ENCODE data around the gene LRRTM3. TPM values are rescaled to one million over a fixed set of nuclear protein-coding genes. Genes with fewer than 3 reads are reported as not detected.

The LRRTM3 gene
- total RNA-seq, 2 donors from 2014 or later, result not detected

DNA sequence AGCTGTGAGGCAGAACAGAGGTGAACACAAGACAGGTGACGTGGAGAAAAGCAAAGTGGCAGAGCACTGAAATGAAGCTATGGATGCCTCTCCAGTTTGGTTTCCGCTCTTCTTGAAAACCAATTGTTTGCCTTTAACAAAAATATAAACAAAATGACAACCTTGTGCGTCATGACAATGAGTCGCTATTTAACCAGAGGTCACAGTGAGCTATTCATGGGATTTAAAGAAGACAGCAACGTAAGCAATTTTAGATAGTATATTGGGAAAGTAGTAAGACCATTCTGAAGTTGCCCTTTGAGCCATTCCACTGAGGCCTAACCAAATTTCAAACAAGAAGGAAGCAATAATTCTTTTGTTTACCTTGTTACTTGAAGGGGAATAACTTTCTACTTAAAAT, 15.2 kb upstream of the LRRTM3 start:
- Mint-ChIP-seq H3K27ac (no peak overlapping the region), H3K36me3 (ENCODE audit: low read depth) (no peaks in the 10 kb centered on the region), H3K4me1 (no peaks in the 10 kb centered on the region), H3K4me3 (no peak overlapping the region), H3K27me3 (ENCODE audit: insufficient read depth) (no peaks in the 10 kb centered on the region), H3K9me3 (no peaks in the 10 kb centered on the region)
- Histone ChIP-seq H3K27ac (ENCODE audit: low read depth, low read length) (no peak overlapping the region), H3K36me3 (ENCODE audit: control insufficient read depth, insufficient read depth, low read length) (no peaks in the 10 kb centered on the region), H3K9ac (ENCODE audit: extremely low read depth, low read length, poor library complexity, severe bottlenecking) (no peak overlapping the region), H3K27me3 (ENCODE audit: control insufficient read depth, insufficient read depth, low read length, poor library complexity, severe bottlenecking) (no peaks in the 10 kb centered on the region), H3K9me3 (ENCODE audit: control insufficient read depth, low read length) (no peaks in the 10 kb centered on the region), H3K4me1 (ENCODE audit: control insufficient read depth, insufficient read depth, low read length) (no peaks in the 10 kb centered on the region), H3K4me3 (ENCODE audit: low read length) (no peak overlapping the region)
- 91 to 96% methylated on average over 4 to 5 of the region's 5 CpGs for WGBS, 2 experiments (ENCODE audit: insufficient coverage in 1 of 2, insufficient read length in 1 of 2)
- DNase-seq, result no peak
- TF ChIP-seq, protein P1, sequence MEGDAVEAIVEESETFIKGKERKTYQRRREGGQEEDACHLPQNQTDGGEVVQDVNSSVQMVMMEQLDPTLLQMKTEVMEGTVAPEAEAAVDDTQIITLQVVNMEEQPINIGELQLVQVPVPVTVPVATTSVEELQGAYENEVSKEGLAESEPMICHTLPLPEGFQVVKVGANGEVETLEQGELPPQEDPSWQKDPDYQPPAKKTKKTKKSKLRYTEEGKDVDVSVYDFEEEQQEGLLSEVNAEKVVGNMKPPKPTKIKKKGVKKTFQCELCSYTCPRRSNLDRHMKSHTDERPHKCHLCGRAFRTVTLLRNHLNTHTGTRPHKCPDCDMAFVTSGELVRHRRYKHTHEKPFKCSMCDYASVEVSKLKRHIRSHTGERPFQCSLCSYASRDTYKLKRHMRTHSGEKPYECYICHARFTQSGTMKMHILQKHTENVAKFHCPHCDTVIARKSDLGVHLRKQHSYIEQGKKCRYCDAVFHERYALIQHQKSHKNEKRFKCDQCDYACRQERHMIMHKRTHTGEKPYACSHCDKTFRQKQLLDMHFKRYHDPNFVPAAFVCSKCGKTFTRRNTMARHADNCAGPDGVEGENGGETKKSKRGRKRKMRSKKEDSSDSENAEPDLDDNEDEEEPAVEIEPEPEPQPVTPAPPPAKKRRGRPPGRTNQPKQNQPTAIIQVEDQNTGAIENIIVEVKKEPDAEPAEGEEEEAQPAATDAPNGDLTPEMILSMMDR (conservative IDR thresholded peaks at IDR 0.05), result no peak

DNA sequence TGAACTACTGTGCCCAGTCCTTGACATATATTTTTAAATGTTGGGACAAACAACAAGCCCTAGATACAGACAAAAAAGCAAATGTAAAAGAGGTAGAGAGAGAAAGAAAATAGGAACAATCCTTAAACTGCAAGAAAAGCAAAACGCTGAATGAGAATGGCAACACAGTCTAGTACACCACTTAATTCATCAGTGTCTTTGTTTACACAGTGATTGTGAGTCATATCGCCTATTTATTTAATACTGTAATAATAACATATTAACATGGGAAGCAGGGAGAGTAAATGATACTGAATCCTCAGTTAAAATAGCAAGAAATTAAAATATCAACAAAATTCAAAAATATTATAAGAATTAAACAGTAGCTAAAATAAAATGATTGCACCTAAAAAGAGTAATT, 9.8 kb upstream of the LRRTM3 start:
- H3K27ac ChIP-seq (ENCODE audit: low read depth, low read length), result no peak overlapping the region
- no peaks in the 10 kb centered on the region for H3K9me3 ChIP-seq (ENCODE audit: control insufficient read depth, low read length)
- H3K36me3 ChIP-seq (ENCODE audit: control insufficient read depth, insufficient read depth, low read length), result no peaks in the 10 kb centered on the region
- H3K27ac Mint-ChIP-seq, result no peak overlapping the region
- H3K27me3 ChIP-seq (ENCODE audit: control insufficient read depth, insufficient read depth, low read length, poor library complexity, severe bottlenecking), result no peaks in the 10 kb centered on the region
- H3K27me3 Mint-ChIP-seq (ENCODE audit: insufficient read depth), result no peaks in the 10 kb centered on the region
- H3K4me1 ChIP-seq (ENCODE audit: control insufficient read depth, insufficient read depth, low read length), result no peaks in the 10 kb centered on the region
- TF ChIP-seq, protein P1 (conservative IDR thresholded peaks at IDR 0.05), result no peak
- no peaks in the 10 kb centered on the region for H3K4me1 Mint-ChIP-seq
- no peak overlapping the region for H3K9ac ChIP-seq (ENCODE audit: extremely low read depth, low read length, poor library complexity, severe bottlenecking)
- WGBS, 2 experiments (ENCODE audit: insufficient coverage in 1 of 2, insufficient read length in 1 of 2), result no CpG with 5 or more reads among the region's 2 CpGs
- no peak for DNase-seq
- no peaks in the 10 kb centered on the region for H3K36me3 Mint-ChIP-seq (ENCODE audit: low read depth)
- no peaks in the 10 kb centered on the region for H3K9me3 Mint-ChIP-seq
- H3K4me3 ChIP-seq (ENCODE audit: low read length), result no peak overlapping the region
- no peak overlapping the region for H3K4me3 Mint-ChIP-seq

DNA sequence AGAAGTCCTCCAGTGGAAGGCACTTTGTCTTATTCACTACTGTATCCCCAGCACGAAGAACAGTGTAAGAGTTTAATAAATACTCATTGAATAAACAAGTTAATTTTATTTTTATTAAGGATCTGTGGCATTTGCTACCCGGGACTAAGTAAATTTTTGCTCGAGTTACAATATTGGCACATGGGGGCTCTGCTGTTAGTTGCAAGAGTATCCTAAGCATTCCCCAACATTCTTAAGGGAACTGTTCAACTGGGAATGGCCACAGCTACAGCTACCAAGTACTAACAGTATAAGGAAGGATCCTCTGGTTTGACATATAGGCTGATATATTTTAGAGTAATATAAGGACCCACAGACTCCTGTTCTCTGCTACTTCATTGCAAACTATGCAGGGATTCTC, 8.7 kb upstream of the LRRTM3 start:
- WGBS, 2 experiments (ENCODE audit: insufficient coverage in 1 of 2, insufficient read length in 1 of 2), result 63% methylated on average over 2 of the region's 3 CpGs; no CpG with 5 or more reads in 1 of the 2 experiments
- Histone ChIP-seq H3K4me3 (ENCODE audit: low read length) (no peak overlapping the region), H3K27ac (ENCODE audit: low read depth, low read length) (no peak overlapping the region), H3K9ac (ENCODE audit: extremely low read depth, low read length, poor library complexity, severe bottlenecking) (no peak overlapping the region), H3K36me3 (ENCODE audit: control insufficient read depth, insufficient read depth, low read length) (no peaks in the 10 kb centered on the region), H3K27me3 (ENCODE audit: control insufficient read depth, insufficient read depth, low read length, poor library complexity, severe bottlenecking) (no peaks in the 10 kb centered on the region), H3K9me3 (ENCODE audit: control insufficient read depth, low read length) (no peaks in the 10 kb centered on the region), H3K4me1 (ENCODE audit: control insufficient read depth, insufficient read depth, low read length) (no peaks in the 10 kb centered on the region)
- Mint-ChIP-seq H3K4me3 (no peak overlapping the region), H3K36me3 (ENCODE audit: low read depth) (no peaks in the 10 kb centered on the region), H3K27ac (no peak overlapping the region), H3K27me3 (ENCODE audit: insufficient read depth) (no peaks in the 10 kb centered on the region), H3K4me1 (no peaks in the 10 kb centered on the region), H3K9me3 (no peaks in the 10 kb centered on the region)
- TF ChIP-seq, protein P1 (conservative IDR thresholded peaks at IDR 0.05), result peak; percentile 56
- no peak for DNase-seq
